ENCODE data around the gene WSB2. TPM values are rescaled to one million over a fixed set of nuclear protein-coding genes. Genes with fewer than 3 reads are reported as not detected.

WSB2 gene
- total and polyA plus RNA-seq, 2 experiments from 2014 or later = 51.5 to 86.2 TPM

DNA sequence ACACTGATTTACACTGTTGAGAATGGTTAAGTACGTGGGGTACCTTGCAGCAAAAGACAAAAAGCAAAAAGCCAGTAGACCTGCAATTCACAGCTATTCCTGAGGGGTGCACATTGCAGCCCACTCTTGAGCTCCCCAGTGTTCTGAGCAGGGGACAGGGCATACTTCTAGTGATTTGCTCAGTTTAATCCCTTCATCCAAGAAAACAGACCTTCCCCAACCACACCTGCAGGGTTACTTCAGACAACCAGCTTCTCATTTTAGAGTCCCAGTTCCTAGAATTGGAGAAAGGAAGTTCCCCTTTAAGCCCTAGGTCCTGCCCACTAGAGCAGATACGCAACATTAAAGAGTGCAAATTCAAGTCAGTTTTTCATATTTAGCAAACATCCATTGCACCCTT is 3.6 kb upstream of the WSB2 start:
- no peak for TF ChIP-seq EZH2 (IDR thresholded peaks at IDR 0.05; ENCODE audit: borderline replicate concordance)
- TF ChIP-seq, protein P1, sequence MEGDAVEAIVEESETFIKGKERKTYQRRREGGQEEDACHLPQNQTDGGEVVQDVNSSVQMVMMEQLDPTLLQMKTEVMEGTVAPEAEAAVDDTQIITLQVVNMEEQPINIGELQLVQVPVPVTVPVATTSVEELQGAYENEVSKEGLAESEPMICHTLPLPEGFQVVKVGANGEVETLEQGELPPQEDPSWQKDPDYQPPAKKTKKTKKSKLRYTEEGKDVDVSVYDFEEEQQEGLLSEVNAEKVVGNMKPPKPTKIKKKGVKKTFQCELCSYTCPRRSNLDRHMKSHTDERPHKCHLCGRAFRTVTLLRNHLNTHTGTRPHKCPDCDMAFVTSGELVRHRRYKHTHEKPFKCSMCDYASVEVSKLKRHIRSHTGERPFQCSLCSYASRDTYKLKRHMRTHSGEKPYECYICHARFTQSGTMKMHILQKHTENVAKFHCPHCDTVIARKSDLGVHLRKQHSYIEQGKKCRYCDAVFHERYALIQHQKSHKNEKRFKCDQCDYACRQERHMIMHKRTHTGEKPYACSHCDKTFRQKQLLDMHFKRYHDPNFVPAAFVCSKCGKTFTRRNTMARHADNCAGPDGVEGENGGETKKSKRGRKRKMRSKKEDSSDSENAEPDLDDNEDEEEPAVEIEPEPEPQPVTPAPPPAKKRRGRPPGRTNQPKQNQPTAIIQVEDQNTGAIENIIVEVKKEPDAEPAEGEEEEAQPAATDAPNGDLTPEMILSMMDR (IDR thresholded peaks at IDR 0.05; ENCODE audit: poor library complexity) = peak; percentile 16
- no peak for TF ChIP-seq EZH2phosphoT487 (IDR thresholded peaks at IDR 0.05; ENCODE audit: low read depth, severe bottlenecking, unreplicated experiment)
- Histone ChIP-seq H4K20me1 (ENCODE audit: insufficient read depth, poor library complexity, severe bottlenecking) (no peaks in the 10 kb centered on the region), H2AFZ (no peak overlapping the region), H3K9me3 (ENCODE audit: low read depth) (no peaks in the 10 kb centered on the region), H3K79me2 (peaks cover 15% of the 10 kb centered on the region), H3K4me1 (ENCODE audit: insufficient read depth) (peaks cover 23% of the 10 kb centered on the region), H3K27ac (peak overlapping the region; percentile 98), H3K27me3 (no peaks in the 10 kb centered on the region), H3K4me3 (no peak overlapping the region), H3K36me3 (replicated peaks; ENCODE audit: insufficient read depth, low read depth) (no peaks in the 10 kb centered on the region), H3K4me2 (peak overlapping the region; percentile 98), H3K9me2 (replicated peaks; ENCODE audit: insufficient read depth) (no peaks in the 10 kb centered on the region)
- no peak for DNase-seq (ENCODE audit: low spot score)
- WGBS (ENCODE audit: low lambda C conversion rate, missing lambda C conversion rate) = 61% methylated on average over 2 of the region's 2 CpGs

DNA sequence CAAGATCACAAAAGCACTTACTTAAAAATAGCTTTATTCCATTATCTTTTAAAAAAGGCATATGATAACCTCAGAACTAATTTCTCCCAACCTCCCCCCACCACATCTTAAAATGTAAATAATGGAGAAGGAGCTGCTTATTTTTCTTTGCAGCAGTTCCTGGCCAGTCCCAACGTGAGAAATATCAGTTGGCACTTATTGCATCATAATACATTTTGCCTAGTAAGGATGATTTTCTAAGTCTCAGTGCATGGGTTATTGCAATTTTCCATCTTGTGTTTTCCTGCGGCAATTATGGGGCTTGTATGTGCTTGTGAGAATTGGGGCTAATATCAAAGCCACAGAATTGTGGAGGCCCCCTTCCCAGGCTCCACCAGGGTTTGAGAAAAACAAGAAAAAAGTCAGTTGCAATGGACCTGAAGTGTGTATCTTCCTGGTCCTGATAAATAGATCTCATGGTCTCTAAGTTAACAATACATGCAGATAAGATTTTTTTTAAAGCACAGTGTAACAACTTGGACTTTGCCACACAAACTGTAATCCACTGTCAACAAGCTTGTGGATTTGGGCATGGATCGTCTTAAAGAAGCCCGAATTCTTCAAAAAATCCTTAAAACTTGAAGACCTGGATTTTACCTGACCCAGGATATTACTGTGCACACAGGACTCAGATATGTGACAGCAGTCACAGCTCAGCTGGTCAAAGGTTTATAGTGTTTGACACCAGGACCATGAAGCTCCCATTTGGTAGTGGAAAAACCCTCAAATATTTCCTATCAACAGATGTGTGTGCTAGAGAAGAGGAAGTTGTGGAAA is 2.8 kb upstream of the WSB2 start:
- TF ChIP-seq EZH2phosphoT487 (IDR thresholded peaks at IDR 0.05; ENCODE audit: low read depth, severe bottlenecking, unreplicated experiment) = no peak
- TF ChIP-seq EZH2 (IDR thresholded peaks at IDR 0.05; ENCODE audit: borderline replicate concordance) = no peak
- TF ChIP-seq, protein P1 (IDR thresholded peaks at IDR 0.05; ENCODE audit: poor library complexity) = no peak
- 52% methylated on average over 4 of the region's 4 CpGs for WGBS (ENCODE audit: low lambda C conversion rate, missing lambda C conversion rate)
- no peaks in the 10 kb centered on the region for H3K9me2 ChIP-seq (replicated peaks; ENCODE audit: insufficient read depth)
- H3K4me1 ChIP-seq (ENCODE audit: insufficient read depth) = peaks cover 31% of the 10 kb centered on the region
- DNase-seq (ENCODE audit: low spot score) = peak; percentile 41
- peak overlapping the region; percentile 98 for H3K27ac ChIP-seq
- H3K4me2 ChIP-seq = peak overlapping the region; percentile 98
- no peaks in the 10 kb centered on the region for H3K36me3 ChIP-seq (replicated peaks; ENCODE audit: insufficient read depth, low read depth)
- H4K20me1 ChIP-seq (ENCODE audit: insufficient read depth, poor library complexity, severe bottlenecking) = no peaks in the 10 kb centered on the region
- no peak overlapping the region for H2AFZ ChIP-seq
- no peaks in the 10 kb centered on the region for H3K27me3 ChIP-seq
- no peak overlapping the region for H3K4me3 ChIP-seq
- peaks cover 24% of the 10 kb centered on the region for H3K79me2 ChIP-seq
- H3K9me3 ChIP-seq (ENCODE audit: low read depth) = no peaks in the 10 kb centered on the region

DNA sequence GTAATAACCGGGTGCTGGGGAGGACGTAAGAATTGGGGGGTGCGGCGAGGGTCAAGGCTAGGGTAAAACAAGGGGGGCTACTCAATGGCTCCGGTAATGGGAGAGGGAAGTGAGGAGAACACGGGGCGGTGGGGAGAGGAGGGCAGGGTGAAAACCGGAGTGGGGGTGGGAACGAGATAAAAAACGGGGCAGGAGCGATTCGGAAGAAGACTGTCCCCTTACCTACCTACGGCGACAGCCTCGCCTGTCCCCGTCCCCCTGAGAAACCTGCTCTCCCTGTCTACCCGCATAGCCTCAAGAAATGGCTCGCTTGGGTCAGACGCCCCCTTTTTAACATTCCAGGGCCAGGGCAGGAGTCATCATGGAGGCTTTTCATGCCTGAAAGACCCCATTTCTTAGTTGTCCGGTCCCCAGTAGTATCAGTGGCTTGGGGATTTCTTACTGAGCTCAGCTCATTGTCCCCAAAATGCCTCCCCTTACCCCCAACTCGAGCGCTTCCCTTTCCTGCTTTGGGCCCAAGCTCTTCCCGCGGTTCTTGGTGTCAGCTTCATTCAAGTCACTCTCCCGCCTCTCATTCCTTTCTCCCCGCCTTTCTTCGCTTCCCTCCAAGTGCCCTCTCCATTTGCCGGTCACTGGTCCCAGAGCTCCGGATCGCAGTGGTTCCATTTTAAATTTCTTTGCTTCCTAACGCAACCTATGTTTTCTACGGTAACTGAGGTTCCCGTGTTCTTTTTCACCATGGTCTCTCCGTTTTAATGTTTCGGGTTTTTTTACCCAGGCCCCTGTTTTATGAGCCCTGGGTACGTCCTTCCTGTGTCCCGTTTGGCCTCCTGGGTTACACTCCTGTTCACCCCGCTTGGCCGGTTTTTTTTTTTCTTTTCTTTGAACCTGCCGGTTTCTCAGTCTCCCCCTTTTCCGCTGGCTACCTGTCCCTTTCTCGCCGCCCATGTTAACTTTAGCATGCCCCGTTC is 1.2 kb upstream of the WSB2 start:
- DNase-seq (ENCODE audit: low spot score) = peak; percentile 62
- peaks cover 32% of the 10 kb centered on the region for H3K4me1 ChIP-seq (ENCODE audit: insufficient read depth)
- H3K4me2 ChIP-seq = peak overlapping the region; percentile 98
- H3K36me3 ChIP-seq (replicated peaks; ENCODE audit: insufficient read depth, low read depth) = no peaks in the 10 kb centered on the region
- no peaks in the 10 kb centered on the region for H3K27me3 ChIP-seq
- no peaks in the 10 kb centered on the region for H3K9me2 ChIP-seq (replicated peaks; ENCODE audit: insufficient read depth)
- 3% methylated on average over 32 of the region's 44 CpGs for WGBS (ENCODE audit: low lambda C conversion rate, missing lambda C conversion rate)
- H3K27ac ChIP-seq = peak overlapping the region; percentile 98
- H2AFZ ChIP-seq = peak overlapping the region; percentile 80
- peaks cover 40% of the 10 kb centered on the region for H3K79me2 ChIP-seq
- H3K4me3 ChIP-seq = peak overlapping the region; percentile 80
- TF ChIP-seq EZH2phosphoT487 (IDR thresholded peaks at IDR 0.05; ENCODE audit: low read depth, severe bottlenecking, unreplicated experiment) (no peak), EZH2 (IDR thresholded peaks at IDR 0.05; ENCODE audit: borderline replicate concordance) (no peak)
- TF ChIP-seq, protein P1 (IDR thresholded peaks at IDR 0.05; ENCODE audit: poor library complexity) = no peak
- H4K20me1 ChIP-seq (ENCODE audit: insufficient read depth, poor library complexity, severe bottlenecking) = no peaks in the 10 kb centered on the region
- H3K9me3 ChIP-seq (ENCODE audit: low read depth) = no peaks in the 10 kb centered on the region
